ENCODE data around the gene VAV3.

Gene VAV3

GRCh38 chr1:107930292-107930691 is 34.7 kb downstream of the VAV3 start:
- H3K4me3 ChIP-seq (ENCODE audit: low read depth, low read length) = no peak overlapping the region
- H3K27ac ChIP-seq = no peak overlapping the region
- H3K27me3 ChIP-seq (replicated peaks) = no peaks in the 10 kb centered on the region
- in situ Hi-C loops (cut with HindIII; ENCODE audit: low pct_ligation_motif_present, low sequenced_read_pairs) = no loop called here
- no peak for TF ChIP-seq CTCF (IDR thresholded peaks at IDR 0.05; ENCODE audit: low read depth, low read length, missing control alignments)
- H3K36me3 ChIP-seq (replicated peaks) = no peaks in the 10 kb centered on the region
- no peak for DNase-seq

- in situ Hi-C loops (cut with HindIII; ENCODE audit: low pct_ligation_motif_present, low sequenced_read_pairs) = no loop called here
- TF ChIP-seq CTCF (IDR thresholded peaks at IDR 0.05; ENCODE audit: low read depth, low read length, missing control alignments) = no peak
- Histone ChIP-seq H3K27ac (no peak overlapping the region), H3K27me3 (replicated peaks) (no peaks in the 10 kb centered on the region), H3K36me3 (replicated peaks) (no peaks in the 10 kb centered on the region), H3K4me3 (ENCODE audit: low read depth, low read length) (no peak overlapping the region)
- DNase-seq = no peak
Observed at GRCh38 chr1:107927820-107928219, 37.2 kb downstream of the VAV3 start.

- Histone ChIP-seq H3K27me3 (replicated peaks) (no peaks in the 10 kb centered on the region), H3K4me3 (ENCODE audit: low read depth, low read length) (no peak overlapping the region), H3K36me3 (replicated peaks) (no peaks in the 10 kb centered on the region), H3K27ac (no peak overlapping the region)
- in situ Hi-C loops (cut with HindIII; ENCODE audit: low pct_ligation_motif_present, low sequenced_read_pairs) = no loop called here
- DNase-seq = no peak
- TF ChIP-seq CTCF (IDR thresholded peaks at IDR 0.05; ENCODE audit: low read depth, low read length, missing control alignments) = no peak
Observed at GRCh38 chr1:107926436-107927080, 38.4 kb downstream of the VAV3 start.

GRCh38 chr1:107925565-107925964 is 39.4 kb downstream of the VAV3 start:
- no peak for TF ChIP-seq CTCF (IDR thresholded peaks at IDR 0.05; ENCODE audit: low read depth, low read length, missing control alignments)
- in situ Hi-C loops (cut with HindIII; ENCODE audit: low pct_ligation_motif_present, low sequenced_read_pairs) = no loop called here
- Histone ChIP-seq H3K27ac (no peak overlapping the region), H3K36me3 (replicated peaks) (no peaks in the 10 kb centered on the region), H3K4me3 (ENCODE audit: low read depth, low read length) (no peak overlapping the region), H3K27me3 (replicated peaks) (no peaks in the 10 kb centered on the region)
- no peak for DNase-seq

GRCh38 chr1:107920999-107921398 is 44.0 kb downstream of the VAV3 start:
- TF ChIP-seq CTCF (IDR thresholded peaks at IDR 0.05; ENCODE audit: low read depth, low read length, missing control alignments) = no peak
- H3K27ac ChIP-seq = no peak overlapping the region

GRCh38 chr1:107920561-107920960 is 44.4 kb downstream of the VAV3 start:
- in situ Hi-C loops (cut with HindIII; ENCODE audit: low pct_ligation_motif_present, low sequenced_read_pairs) = no loop called here
- Histone ChIP-seq H3K27ac (no peak overlapping the region), H3K27me3 (replicated peaks) (no peaks in the 10 kb centered on the region), H3K36me3 (replicated peaks) (no peaks in the 10 kb centered on the region), H3K4me3 (ENCODE audit: low read depth, low read length) (no peak overlapping the region)
- DNase-seq = no peak
- TF ChIP-seq CTCF (IDR thresholded peaks at IDR 0.05; ENCODE audit: low read depth, low read length, missing control alignments) = no peak

More at GRCh38 chr1:107920999-107921398, 44.0 kb downstream of the VAV3 start:
- Histone ChIP-seq H3K36me3 (replicated peaks) (no peaks in the 10 kb centered on the region), H3K4me3 (ENCODE audit: low read depth, low read length) (no peak overlapping the region), H3K27me3 (replicated peaks) (no peaks in the 10 kb centered on the region)
- DNase-seq = no peak
- in situ Hi-C loops (cut with HindIII; ENCODE audit: low pct_ligation_motif_present, low sequenced_read_pairs) = no loop called here
